OCI-LY1 (cell line): ENCODE data around the gene R3HCC1L.
"Not testable (repeated sequence)": the region's sequence is repeated elsewhere in the genome, so short reads cannot be mapped to it uniquely, and the experiment has no call there.

Source experiments
- CTCF ChIP-seq: fragments of 200-600 bp; sonication (generic), shearing (Covaris generic); IDR thresholded peaks from 2 replicates; pipeline ENCODE4 v1.5.1; 2017; ENCODE audit warnings: mild to moderate bottlenecking, antibody characterized with exemption, low read length, moderate library complexity, mixed read lengths
- EZH2 ChIP-seq: fragments of 200-600 bp; sonication (generic), shearing (Covaris generic); IDR thresholded peaks from 2 replicates; pipeline ENCODE4 v1.8.0; 2017; ENCODE audit warnings: borderline replicate concordance, mixed run types, mild to moderate bottlenecking, antibody characterized with exemption, low read length, moderate library complexity, mixed read lengths

GRCh38 chr10:98152778-98153177, 18.3 kb downstream of the R3HCC1L start:
- not testable (repeated sequence) for TF ChIP-seq CTCF, EZH2
